Putamen (tissue), 1 donor: ENCODE data around the gene KAT6B.
"Not testable (repeated sequence)": the region's sequence is repeated elsewhere in the genome, so short reads cannot be mapped to it uniquely, and the experiment has no call there.

ENCODE experiments used
- DNase-seq: peaks from one replicate; pipeline ENCODE4 v3.0.0-alpha.2; 2016; ENCODE audit warnings: low spot score

The KAT6B gene

GRCh38 chr10:75040576-75040975 lies 214.2 kb downstream of the KAT6B start:
- no peak for DNase-seq

GRCh38 chr10:75042292-75042974 lies 216.0 kb downstream of the KAT6B start:
- no peak for DNase-seq

GRCh38 chr10:75043256-75044131 lies 217.1 kb downstream of the KAT6B start:
- DNase-seq: no peak

- DNase-seq: no peak
Measured at GRCh38 chr10:75048669-75049098, 222.3 kb downstream of the KAT6B start.

GRCh38 chr10:75049316-75050148 lies 223.1 kb downstream of the KAT6B start:
- DNase-seq: no peak

- DNase-seq: no peak
Measured at GRCh38 chr10:75050149-75050919, 223.9 kb downstream of the KAT6B start.

GRCh38 chr10:75051308-75051707 lies 224.9 kb downstream of the KAT6B start:
- DNase-seq: no peak

- DNase-seq: not testable (repeated sequence)
Measured at GRCh38 chr10:75055896-75056406, 229.6 kb downstream of the KAT6B start.

GRCh38 chr10:75057680-75058079 lies 231.3 kb downstream of the KAT6B start:
- DNase-seq: no peak

GRCh38 chr10:75058161-75058560 lies 231.8 kb downstream of the KAT6B start:
- no peak for DNase-seq

- no peak for DNase-seq
Measured at GRCh38 chr10:75061709-75062505, 235.5 kb downstream of the KAT6B start.

GRCh38 chr10:75062506-75063299 lies 236.3 kb downstream of the KAT6B start:
- DNase-seq: no peak

GRCh38 chr10:75063461-75064230 lies 237.2 kb downstream of the KAT6B start:
- no peak for DNase-seq

- DNase-seq: no peak
Measured at GRCh38 chr10:75065076-75065475, 238.7 kb downstream of the KAT6B start.

- DNase-seq: no peak
Measured at GRCh38 chr10:75066271-75066670, 239.9 kb downstream of the KAT6B start.

GRCh38 chr10:75067272-75067671 lies 240.9 kb downstream of the KAT6B start:
- no peak for DNase-seq

GRCh38 chr10:75068523-75068922 lies 242.1 kb downstream of the KAT6B start:
- no peak for DNase-seq

- no peak for DNase-seq
Measured at GRCh38 chr10:75070476-75070875, 244.1 kb downstream of the KAT6B start.

GRCh38 chr10:75070961-75071428 lies 244.6 kb downstream of the KAT6B start:
- DNase-seq: no peak
